GM12865 (cell line): Measurements from ENCODE around the gene CCN6.

Experiments
- DNase-seq: peaks from one replicate; pipeline ENCODE4 v3.0.0; 2010; ENCODE audit warnings: low read depth
- H3K4me3 ChIP-seq: 2 replicates; pipeline ENCODE4 v1.5.1; 2011; ENCODE audit warnings: mild to moderate bottlenecking, low read depth, low read length, control low read depth
- TF ChIP-seq, protein P1 (sequence below): IDR thresholded peaks from 2 replicates; pipeline ENCODE4 v1.5.1; 2011; ENCODE audit warnings: low read length, control low read depth, low read depth, inconsistent platforms; ENCODE audit not compliant: insufficient read depth; ENCODE audit errors: missing control alignments

The CCN6 gene

DNA sequence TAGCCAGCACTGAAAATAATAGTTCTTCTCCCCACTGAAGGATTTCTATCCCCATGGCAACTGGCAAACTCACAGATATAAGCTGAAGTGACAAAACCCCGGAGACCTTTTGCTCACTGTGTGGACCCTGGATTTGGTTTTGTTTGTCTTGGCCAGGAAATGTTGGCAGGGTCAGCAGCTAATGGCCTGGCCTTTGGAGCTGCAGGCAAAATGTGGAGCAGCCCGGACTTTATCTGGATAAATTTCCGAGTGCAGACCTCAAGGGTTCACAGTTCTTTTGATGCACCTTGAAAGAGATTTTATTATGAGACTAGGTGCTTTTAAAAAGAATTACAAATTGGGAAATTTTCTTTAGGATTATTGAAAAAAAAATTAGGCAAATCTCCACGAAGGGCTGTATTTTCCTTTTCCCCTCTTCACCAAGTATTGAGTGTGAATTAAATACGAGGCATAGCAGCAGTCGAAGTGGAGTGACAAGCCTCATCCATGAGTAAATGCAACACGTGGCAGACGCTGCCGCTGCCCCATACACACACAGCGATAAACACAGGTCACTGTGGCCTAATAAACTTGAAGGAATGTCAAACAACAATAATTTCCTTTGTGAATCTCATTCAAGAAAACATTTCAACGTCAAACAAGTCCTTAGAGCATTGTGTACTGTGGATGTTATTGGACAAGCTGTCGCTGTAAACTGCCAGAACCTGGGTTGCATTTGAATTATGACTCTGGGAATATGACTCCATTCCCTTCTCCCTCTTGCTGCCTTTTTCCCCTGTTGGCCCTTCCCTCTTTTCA lies 35.1 kb upstream of the CCN6 start:
- no peak for DNase-seq
- H3K4me3 ChIP-seq = no peak overlapping the region
- TF ChIP-seq, protein P1, sequence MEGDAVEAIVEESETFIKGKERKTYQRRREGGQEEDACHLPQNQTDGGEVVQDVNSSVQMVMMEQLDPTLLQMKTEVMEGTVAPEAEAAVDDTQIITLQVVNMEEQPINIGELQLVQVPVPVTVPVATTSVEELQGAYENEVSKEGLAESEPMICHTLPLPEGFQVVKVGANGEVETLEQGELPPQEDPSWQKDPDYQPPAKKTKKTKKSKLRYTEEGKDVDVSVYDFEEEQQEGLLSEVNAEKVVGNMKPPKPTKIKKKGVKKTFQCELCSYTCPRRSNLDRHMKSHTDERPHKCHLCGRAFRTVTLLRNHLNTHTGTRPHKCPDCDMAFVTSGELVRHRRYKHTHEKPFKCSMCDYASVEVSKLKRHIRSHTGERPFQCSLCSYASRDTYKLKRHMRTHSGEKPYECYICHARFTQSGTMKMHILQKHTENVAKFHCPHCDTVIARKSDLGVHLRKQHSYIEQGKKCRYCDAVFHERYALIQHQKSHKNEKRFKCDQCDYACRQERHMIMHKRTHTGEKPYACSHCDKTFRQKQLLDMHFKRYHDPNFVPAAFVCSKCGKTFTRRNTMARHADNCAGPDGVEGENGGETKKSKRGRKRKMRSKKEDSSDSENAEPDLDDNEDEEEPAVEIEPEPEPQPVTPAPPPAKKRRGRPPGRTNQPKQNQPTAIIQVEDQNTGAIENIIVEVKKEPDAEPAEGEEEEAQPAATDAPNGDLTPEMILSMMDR = no peak

DNA sequence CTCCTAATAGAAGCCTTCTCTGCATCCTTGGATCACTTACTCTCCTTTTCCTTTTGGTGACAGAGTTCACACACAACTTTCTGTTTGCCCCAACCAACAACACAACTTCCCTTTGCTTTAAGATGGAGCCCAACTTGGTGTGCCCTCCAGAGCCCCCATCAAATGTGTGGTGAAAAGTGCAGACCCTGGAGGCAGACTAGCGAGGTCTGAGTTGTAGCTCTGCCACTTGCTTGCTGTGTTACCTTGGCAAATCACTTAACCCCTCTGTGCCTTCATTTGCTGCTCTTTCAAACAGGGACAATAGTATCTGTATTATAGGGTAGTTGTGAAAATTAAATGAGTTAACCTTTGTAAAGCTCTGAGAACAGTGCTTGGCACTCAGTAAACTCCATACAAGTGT lies 34.3 kb upstream of the CCN6 start:
- no peak for DNase-seq

DNA sequence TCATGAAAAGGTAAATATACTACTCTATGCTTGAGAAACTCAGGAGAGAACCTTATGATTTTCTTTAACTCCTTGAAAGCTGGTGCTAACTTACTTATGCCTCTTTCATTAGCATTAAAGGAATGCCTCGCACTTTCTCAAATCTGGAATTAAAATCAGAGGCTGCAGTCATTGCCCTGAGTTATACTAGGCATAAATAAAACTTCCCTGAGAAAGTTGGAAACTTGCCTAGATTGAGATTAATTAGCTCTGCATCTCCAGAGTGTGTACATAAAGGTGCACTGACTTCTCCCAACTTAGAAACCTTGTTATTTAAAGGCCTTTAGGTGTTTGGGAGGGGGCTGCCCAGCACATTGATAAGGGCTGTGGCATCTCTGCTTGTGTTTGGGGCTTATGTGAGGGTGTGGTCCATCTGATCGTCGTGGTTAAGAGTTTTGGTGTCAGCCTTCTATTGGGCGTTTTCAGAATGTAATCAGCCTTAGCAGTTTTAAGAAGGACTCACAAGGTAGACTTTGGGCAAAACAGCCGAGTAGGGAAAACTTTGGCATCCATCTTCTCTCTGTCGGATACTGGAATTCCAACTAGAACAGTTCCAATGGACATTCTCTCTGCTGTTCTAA lies 32.1 kb upstream of the CCN6 start:
- TF ChIP-seq, protein P1 = no peak
- DNase-seq = no peak
- H3K4me3 ChIP-seq = no peak overlapping the region

More for the DNA sequence above, 34.3 kb upstream of the CCN6 start:
- no peak overlapping the region for H3K4me3 ChIP-seq
- TF ChIP-seq, protein P1 = no peak

DNA sequence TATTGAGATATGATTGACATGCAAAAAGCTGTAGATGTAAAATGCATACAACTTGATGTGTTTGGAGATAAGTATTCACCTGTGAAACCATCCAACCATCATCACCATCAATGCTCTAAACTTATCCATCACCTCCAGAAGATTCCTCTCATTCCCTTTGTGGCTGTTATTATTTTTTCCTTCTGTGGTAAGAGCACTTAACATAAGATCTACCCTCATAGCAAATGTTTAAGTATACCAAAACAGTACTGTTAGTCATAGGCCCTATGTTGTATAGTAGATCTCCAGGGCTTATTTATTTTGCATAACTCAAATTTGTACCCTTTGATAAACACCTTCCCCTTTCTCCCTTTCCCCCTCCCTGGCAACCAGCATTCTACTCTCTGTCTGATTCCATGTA lies 31.2 kb upstream of the CCN6 start:
- TF ChIP-seq, protein P1 = no peak
- DNase-seq = no peak
- H3K4me3 ChIP-seq = no peak overlapping the region

DNA sequence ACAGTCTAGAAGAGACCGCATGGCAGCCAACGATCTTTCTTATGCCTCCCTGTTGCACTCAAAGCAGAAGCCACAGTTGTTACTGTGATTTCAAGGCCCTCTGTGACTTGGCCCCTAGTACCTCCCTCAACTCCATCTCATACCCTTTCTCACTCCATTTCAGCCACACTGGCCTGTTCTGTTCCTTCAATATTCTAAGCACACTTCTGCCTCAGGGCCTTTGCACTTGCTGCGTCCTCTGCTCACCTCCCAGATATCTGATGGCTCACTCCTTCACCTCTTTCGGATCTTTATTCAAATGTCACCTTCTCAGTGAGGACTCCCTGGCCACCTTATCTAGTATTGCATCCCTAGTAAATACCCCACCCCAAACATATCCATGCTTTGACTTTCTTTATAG lies 29.4 kb upstream of the CCN6 start:
- TF ChIP-seq, protein P1 = no peak
- no peak for DNase-seq
- no peak overlapping the region for H3K4me3 ChIP-seq

DNA sequence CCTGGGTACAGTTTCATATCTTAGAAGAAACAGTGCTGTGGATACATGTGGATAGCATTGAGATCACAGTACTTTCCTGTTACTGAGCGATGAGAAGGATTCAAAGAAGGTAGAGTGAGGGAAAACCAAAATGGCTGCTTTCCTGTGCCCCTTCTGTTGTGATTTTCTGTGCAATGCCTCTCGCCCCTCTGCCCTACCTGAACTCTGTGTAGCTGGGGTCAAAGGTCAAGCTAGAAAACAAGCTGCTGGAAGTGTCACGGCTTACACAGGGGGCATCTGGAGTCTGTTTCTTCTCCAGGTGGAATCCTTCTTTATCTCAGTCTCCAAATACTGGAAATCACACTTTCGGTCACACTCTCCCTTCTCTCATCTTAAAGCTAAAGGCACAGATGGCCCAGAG lies 27.0 kb upstream of the CCN6 start:
- TF ChIP-seq, protein P1 = no peak
- H3K4me3 ChIP-seq = no peak overlapping the region
- DNase-seq = no peak
